ENCODE data around the gene PGPEP1. TPM values are rescaled to one million over a fixed set of nuclear protein-coding genes. Genes with fewer than 3 reads are reported as not detected.
"Not testable (repeated sequence)": the region's sequence is repeated elsewhere in the genome, so short reads cannot be mapped to it uniquely, and the experiment has no call there.

Gene PGPEP1
- total RNA-seq, 1 donor from 2014 or later, result 5.4 TPM

GRCh38 chr19:18321734-18322102 lies 18.7 kb upstream of the PGPEP1 start:
- no peak for TF ChIP-seq CTCF (conservative IDR thresholded peaks at IDR 0.05; ENCODE audit: low read depth, low read length)
- no peak for DNase-seq (ENCODE audit: low read depth)
- peak overlapping the region; percentile 93 for H3K4me3 ChIP-seq (ENCODE audit: low read depth, low read length)

DNA sequence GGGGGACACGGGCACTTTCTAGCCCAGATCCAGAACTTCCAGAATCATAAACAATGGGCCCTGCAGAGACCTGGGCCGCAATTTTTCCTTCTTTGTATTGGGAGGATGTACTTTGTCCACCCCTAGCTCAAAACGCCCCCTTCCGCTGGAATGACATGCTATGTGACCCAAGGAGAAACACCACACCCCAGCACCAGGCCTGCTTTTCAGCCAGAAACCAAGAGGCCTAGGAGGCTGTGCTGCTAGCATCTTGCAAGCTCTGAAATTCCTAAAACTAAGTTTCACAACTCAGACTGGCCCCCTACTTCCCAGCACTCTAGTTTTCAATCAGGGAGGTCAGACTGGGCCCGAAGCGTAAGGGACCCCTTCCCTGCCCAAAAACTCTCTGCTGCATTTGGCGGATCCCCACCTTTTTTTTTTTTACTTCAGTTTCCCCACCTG lies 18.1 kb upstream of the PGPEP1 start:
- no peak for DNase-seq (ENCODE audit: low read depth)
- peak overlapping the region; percentile 93 for H3K4me3 ChIP-seq (ENCODE audit: low read depth, low read length)
- peak; percentile 45 for TF ChIP-seq CTCF (conservative IDR thresholded peaks at IDR 0.05; ENCODE audit: low read depth, low read length)

DNA sequence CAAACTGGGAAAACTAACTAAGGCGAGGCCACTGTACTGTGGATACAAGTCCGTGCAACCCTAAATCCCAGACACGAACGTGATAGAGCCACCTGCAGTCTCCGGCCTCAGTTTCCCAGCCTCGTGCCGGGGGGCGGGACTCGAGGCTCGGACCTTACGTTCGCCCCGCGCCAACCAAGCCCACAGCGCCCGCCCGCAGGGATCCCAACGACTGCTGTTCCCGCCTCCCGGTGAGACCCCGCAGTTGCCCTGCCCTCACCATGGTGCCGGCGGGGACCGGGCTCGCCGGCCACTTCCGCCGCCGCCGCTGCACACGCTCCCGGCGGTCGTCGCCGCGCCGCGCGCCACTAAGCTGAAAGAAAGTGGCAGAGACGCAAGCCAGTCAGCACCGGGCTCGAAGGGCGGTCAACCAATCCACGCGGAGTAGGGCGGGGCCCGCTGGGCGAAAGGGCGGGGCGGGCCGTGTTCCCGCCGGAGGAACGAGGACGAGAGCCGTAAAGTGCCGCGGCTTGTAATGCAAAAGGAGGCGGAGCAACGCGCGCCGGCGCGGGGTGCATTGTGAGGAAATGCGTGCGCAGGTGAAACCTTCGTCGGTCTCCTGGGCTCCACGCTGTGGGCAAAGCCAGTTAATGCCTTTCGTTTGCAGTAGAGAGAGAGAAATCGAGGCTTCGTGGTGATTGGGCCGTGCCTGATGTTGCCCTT lies 17.5 kb upstream of the PGPEP1 start, which contains the start of gene LSM4:
LSM4 (minus strand) TSS at position 318 of the 702 bp plus-strand sequence; CDS start at position 262, 56 bp downstream.
- H3K4me3 ChIP-seq (ENCODE audit: low read depth, low read length), result peak within 1 kb of the TSS; percentile 93
- DNase-seq (ENCODE audit: low read depth), result peak; percentile 56
- TF ChIP-seq CTCF (conservative IDR thresholded peaks at IDR 0.05; ENCODE audit: low read depth, low read length), result peak; percentile 43

- DNase-seq (ENCODE audit: low read depth), result not testable (repeated sequence)
These were observed 16.0 kb upstream of the PGPEP1 start for GRCh38 chr19:18324373-18324731.

GRCh38 chr19:18326772-18327171 lies 13.6 kb upstream of the PGPEP1 start:
- TF ChIP-seq CTCF (conservative IDR thresholded peaks at IDR 0.05; ENCODE audit: low read depth, low read length), result no peak
- no peak for DNase-seq (ENCODE audit: low read depth)
- no peak overlapping the region for H3K4me3 ChIP-seq (ENCODE audit: low read depth, low read length)

More at GRCh38 chr19:18324373-18324731, 16.0 kb upstream of the PGPEP1 start:
- H3K4me3 ChIP-seq (ENCODE audit: low read depth, low read length), result not testable (repeated sequence)

DNA sequence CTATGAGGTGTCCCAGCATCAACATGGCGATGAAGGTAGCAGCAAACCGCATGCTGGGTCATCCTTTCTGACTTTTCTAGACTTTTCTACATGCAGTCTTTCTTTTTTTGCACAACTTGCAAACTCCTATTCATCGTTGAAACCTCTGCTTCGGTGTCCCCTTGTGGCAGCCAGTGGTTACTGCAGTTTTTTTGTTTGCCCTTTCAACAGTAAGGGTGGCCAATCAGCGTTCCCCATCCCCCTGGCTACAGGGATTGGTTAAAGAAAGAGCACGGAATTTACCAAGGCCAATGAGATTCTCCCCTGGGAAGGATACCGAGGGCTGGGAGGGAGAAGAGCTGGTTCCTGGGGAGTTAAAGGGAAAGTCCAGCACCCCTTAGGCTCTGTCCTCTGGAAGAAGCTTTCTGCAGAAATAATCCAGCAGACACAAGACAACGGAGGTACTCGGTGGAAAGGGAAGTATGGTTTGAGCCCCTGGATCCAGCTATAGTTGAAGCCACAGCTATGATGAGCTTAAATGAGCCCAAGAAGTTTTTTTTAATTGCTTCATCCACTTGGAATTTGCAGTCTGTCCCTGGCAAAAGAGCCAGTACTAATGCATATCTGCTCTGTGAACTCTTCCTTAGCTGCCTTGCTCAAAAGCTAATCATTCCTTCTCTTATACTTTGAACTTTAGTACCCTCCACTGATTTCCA lies 11.9 kb upstream of the PGPEP1 start:
- H3K4me3 ChIP-seq (ENCODE audit: low read depth, low read length), result peak overlapping the region; percentile 43
- TF ChIP-seq CTCF (conservative IDR thresholded peaks at IDR 0.05; ENCODE audit: low read depth, low read length), result peak; percentile 93
- DNase-seq (ENCODE audit: low read depth), result peak; percentile 96

DNA sequence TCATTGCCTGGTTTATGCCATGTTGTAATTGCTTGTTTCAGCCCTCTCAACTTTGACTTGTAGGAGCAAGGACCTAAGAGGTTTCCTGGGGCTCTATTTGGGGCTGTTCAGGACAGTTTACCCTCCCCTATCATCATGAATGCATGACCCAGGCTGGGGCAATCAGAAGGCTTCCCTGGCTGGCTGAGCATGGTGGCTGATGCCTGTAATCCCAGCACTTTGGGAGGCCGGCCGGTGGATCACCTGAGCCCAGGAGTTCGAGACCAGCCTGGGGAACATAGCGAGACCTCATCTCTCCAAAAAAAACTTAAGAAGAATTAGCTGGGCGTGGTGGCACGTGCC lies 11.4 kb upstream of the PGPEP1 start:
- no peak for DNase-seq (ENCODE audit: low read depth)
- TF ChIP-seq CTCF (conservative IDR thresholded peaks at IDR 0.05; ENCODE audit: low read depth, low read length), result no peak
- H3K4me3 ChIP-seq (ENCODE audit: low read depth, low read length), result peak overlapping the region; percentile 43

All from epithelial cell of proximal tubule (primary cell).